Natural killer cell (primary cell): ENCODE results near the gene GLIPR2. TPM values are rescaled to one million over a fixed set of nuclear protein-coding genes. Genes with fewer than 3 reads are reported as not detected.
"Not testable (repeated sequence)": the region's sequence is repeated elsewhere in the genome, so short reads cannot be mapped to it uniquely, and the experiment has no call there.

Experiments used
- ATAC-seq, 3 donors: fragments of 150-1000 bp in 2 of 3; fragments of 200-7000 bp in 1 of 3; cut with Tn5 transposase; 1 replicate in 1 of 3; 2 replicates in 2 of 3; pipeline ENCODE4 v1.10.0; 2021; ENCODE audit warnings: mild to moderate bottlenecking in 2 of 3, moderate library complexity in 2 of 3
- DNase-seq, 2 donors: peaks; one replicate each; pipeline versions ENCODE4 v3.0.0 to v3.0.0-alpha.2; 2013 to 2021; ENCODE audit warnings: mixed read lengths in 1 of 2
- H3K27ac ChIP-seq: one replicate; pipeline ENCODE4 v1.5.1; 2013; ENCODE audit warnings: mild to moderate bottlenecking, low read length
- H3K27me3 ChIP-seq: one replicate; pipeline ENCODE4 v1.6.1; 2013; ENCODE audit warnings: low read length; ENCODE audit not compliant: control insufficient read depth, insufficient read depth
- H3K36me3 ChIP-seq: one replicate; pipeline ENCODE4 v1.6.1; 2013; ENCODE audit warnings: low read length; ENCODE audit not compliant: control insufficient read depth, insufficient read depth
- H3K4me1 ChIP-seq: one replicate; pipeline ENCODE4 v1.6.1; 2013; ENCODE audit warnings: low read length; ENCODE audit not compliant: control insufficient read depth, insufficient read depth
- H3K4me3 ChIP-seq: one replicate; pipeline ENCODE4 v1.5.1; 2013; ENCODE audit warnings: low read length
- H3K9me3 ChIP-seq: one replicate; pipeline ENCODE4 v1.6.1; 2013; ENCODE audit warnings: low read length; ENCODE audit not compliant: control insufficient read depth, insufficient read depth
- H3K27ac Mint-ChIP-seq, 2 donors: one replicate each; pipeline ENCODE4 v1.8.0; 2022; ENCODE audit warnings: mild to moderate bottlenecking in 2 of 2, mixed read lengths in 2 of 2, moderate library complexity in 1 of 2
- H3K27me3 Mint-ChIP-seq, 2 donors: one replicate each; pipeline ENCODE4 v1.8.0; 2022; ENCODE audit warnings: low read depth in 2 of 2, mixed read lengths in 2 of 2
- H3K36me3 Mint-ChIP-seq: one replicate; pipeline ENCODE4 v1.8.0; 2022; ENCODE audit warnings: mixed read lengths
- H3K4me1 Mint-ChIP-seq, 2 donors: one replicate each; pipeline ENCODE4 v1.8.0; 2022; ENCODE audit warnings: mixed read lengths in 2 of 2
- H3K4me3 Mint-ChIP-seq: one replicate; pipeline ENCODE4 v1.8.0; 2022; ENCODE audit warnings: mild to moderate bottlenecking, moderate library complexity, mixed read lengths
- H3K9me3 Mint-ChIP-seq, 2 donors: one replicate each; pipeline ENCODE4 v1.8.0; 2022; ENCODE audit warnings: mixed read lengths in 2 of 2
- CTCF ChIP-seq: fragments of 200-600 bp; IDR thresholded peaks from one replicate; pipeline ENCODE4 v1.8.0; 2022; ENCODE audit warnings: antibody characterized with exemption
- WGBS: methylation state at CpG from one replicate; pipeline ENCODE4 v1.1.7; 2013; ENCODE audit warnings: missing lambda C conversion rate; ENCODE audit not compliant: insufficient coverage; 5-methylcytosine and 5-hydroxymethylcytosine counted together
- intact Hi-C: fragments of 100-400 bp; cut with micrococcal nuclease; formaldehyde crosslinking; loops from one replicate; pipeline ENCODE4 v1.14.2; 2022
- total RNA-seq, 4 donors: library from RNA; stranded (reverse); fragments of 120-200 nt in 1 of 4; gene quantifications; one replicate each; pipeline versions ENCODE4 v1.2.3 to v1.2.4, GENCODE V29; 2013 to 2022

Gene GLIPR2
- total RNA-seq, 3 donors from 2014 or later (not counting 1 experiment from before 2014, with no cell fraction given), result 124 to 135 (median 125) TPM

- H3K4me1 Mint-ChIP-seq, result peaks cover 36 to 40% of the 10 kb centered on the region in 2 donors
- H3K27me3 Mint-ChIP-seq, result no peaks in the 10 kb centered on the region
- Histone ChIP-seq H3K9me3 (no peaks in the 10 kb centered on the region), H3K4me1 (peaks cover 7% of the 10 kb centered on the region), H3K27ac (no peak overlapping the region), H3K27me3 (no peaks in the 10 kb centered on the region), H3K36me3 (peaks cover 30% of the 10 kb centered on the region), H3K4me3 (no peak overlapping the region)
- peak overlapping the region in 1 of 2 donors; percentile 41 for H3K27ac Mint-ChIP-seq
- peaks cover 14% of the 10 kb centered on the region for H3K36me3 Mint-ChIP-seq
- whole genome bisulfite sequencing, result 100% methylated on average over 7 of the region's 7 CpGs
- TF ChIP-seq CTCF, result no peak
- intact Hi-C loops, result no loop called here
- ATAC-seq (no peak), DNase-seq (no peak)
- H3K4me3 Mint-ChIP-seq, result no peak overlapping the region
- no peaks in the 10 kb centered on the region for H3K9me3 Mint-ChIP-seq
These were observed 22.4 kb downstream of the GLIPR2 start for GRCh38 chr9:36158917-36159316.

GRCh38 chr9:36159509-36159908, 23.0 kb downstream of the GLIPR2 start:
- H3K9me3 Mint-ChIP-seq, H3K9me3 ChIP-seq, H3K4me3 ChIP-seq, DNase-seq, H3K27ac Mint-ChIP-seq, H3K27me3 Mint-ChIP-seq, H3K27ac ChIP-seq, intact Hi-C loops, H3K36me3 Mint-ChIP-seq, H3K4me1 ChIP-seq, H3K27me3 ChIP-seq, ATAC-seq, H3K4me3 Mint-ChIP-seq: not testable (repeated sequence)
- peaks cover 30 to 36% of the 10 kb centered on the region in 2 donors for H3K4me1 Mint-ChIP-seq
- peaks cover 25% of the 10 kb centered on the region for H3K36me3 ChIP-seq
- WGBS, result 98% methylated on average over 4 of the region's 4 CpGs

- Mint-ChIP-seq H3K27ac (peak overlapping the region in 1 of 2 donors; percentile 13), H3K4me1 (peaks cover 26 to 36% of the 10 kb centered on the region in 2 donors)
- intact Hi-C loops, H3K9me3 ChIP-seq, H3K9me3 Mint-ChIP-seq, H3K4me3 ChIP-seq, H3K27ac ChIP-seq, H3K27me3 Mint-ChIP-seq, ATAC-seq, H3K4me1 ChIP-seq, H3K36me3 Mint-ChIP-seq, DNase-seq, H3K27me3 ChIP-seq, H3K4me3 Mint-ChIP-seq: not testable (repeated sequence)
- WGBS, result 95% methylated on average over 11 of the region's 11 CpGs
- H3K36me3 ChIP-seq, result peaks cover 21% of the 10 kb centered on the region
These were observed 23.6 kb downstream of the GLIPR2 start for GRCh38 chr9:36160126-36160525.

- WGBS, result 98% methylated on average over 2 of the region's 2 CpGs
- peaks cover 26 to 36% of the 10 kb centered on the region in 2 donors for H3K4me1 Mint-ChIP-seq
- peak overlapping the region; percentile 43 to 62 for H3K27ac Mint-ChIP-seq
- intact Hi-C loops, result no loop called here
- no peaks in the 10 kb centered on the region for H3K27me3 Mint-ChIP-seq
- H3K36me3 Mint-ChIP-seq, result peaks cover 6% of the 10 kb centered on the region
- TF ChIP-seq CTCF, result no peak
- H3K9me3 Mint-ChIP-seq, result no peaks in the 10 kb centered on the region
- Histone ChIP-seq H3K9me3 (no peaks in the 10 kb centered on the region), H3K36me3 (peaks cover 17% of the 10 kb centered on the region), H3K27ac (no peak overlapping the region), H3K4me3 (no peak overlapping the region), H3K4me1 (peaks cover 9% of the 10 kb centered on the region), H3K27me3 (no peaks in the 10 kb centered on the region)
- ATAC-seq (no peak), DNase-seq (no peak)
- H3K4me3 Mint-ChIP-seq, result no peak overlapping the region
These were observed 24.7 kb downstream of the GLIPR2 start for GRCh38 chr9:36161187-36161586.
